H4 (cell line): ENCODE data around the gene MAP9. TPM values are rescaled to one million over a fixed set of nuclear protein-coding genes. Genes with fewer than 3 reads are reported as not detected.
"Not testable (repeated sequence)": the region's sequence is repeated elsewhere in the genome, so short reads cannot be mapped to it uniquely, and the experiment has no call there.

Experiments used
- DNase-seq: peaks from one replicate; pipeline ENCODE4 v3.0.0-alpha.2; 2015; ENCODE audit warnings: low spot score
- total RNA-seq: library from RNA; depleted of rRNA; stranded (reverse); fragments of >200 nt; shearing (Covaris generic); gene quantifications from 2 replicates; pipeline ENCODE4 v1.2.3, GENCODE V29; 2014; rRNA removed

MAP9 gene
- 9.9 and 15.2 TPM in 2 replicates for total RNA-seq

DNA sequence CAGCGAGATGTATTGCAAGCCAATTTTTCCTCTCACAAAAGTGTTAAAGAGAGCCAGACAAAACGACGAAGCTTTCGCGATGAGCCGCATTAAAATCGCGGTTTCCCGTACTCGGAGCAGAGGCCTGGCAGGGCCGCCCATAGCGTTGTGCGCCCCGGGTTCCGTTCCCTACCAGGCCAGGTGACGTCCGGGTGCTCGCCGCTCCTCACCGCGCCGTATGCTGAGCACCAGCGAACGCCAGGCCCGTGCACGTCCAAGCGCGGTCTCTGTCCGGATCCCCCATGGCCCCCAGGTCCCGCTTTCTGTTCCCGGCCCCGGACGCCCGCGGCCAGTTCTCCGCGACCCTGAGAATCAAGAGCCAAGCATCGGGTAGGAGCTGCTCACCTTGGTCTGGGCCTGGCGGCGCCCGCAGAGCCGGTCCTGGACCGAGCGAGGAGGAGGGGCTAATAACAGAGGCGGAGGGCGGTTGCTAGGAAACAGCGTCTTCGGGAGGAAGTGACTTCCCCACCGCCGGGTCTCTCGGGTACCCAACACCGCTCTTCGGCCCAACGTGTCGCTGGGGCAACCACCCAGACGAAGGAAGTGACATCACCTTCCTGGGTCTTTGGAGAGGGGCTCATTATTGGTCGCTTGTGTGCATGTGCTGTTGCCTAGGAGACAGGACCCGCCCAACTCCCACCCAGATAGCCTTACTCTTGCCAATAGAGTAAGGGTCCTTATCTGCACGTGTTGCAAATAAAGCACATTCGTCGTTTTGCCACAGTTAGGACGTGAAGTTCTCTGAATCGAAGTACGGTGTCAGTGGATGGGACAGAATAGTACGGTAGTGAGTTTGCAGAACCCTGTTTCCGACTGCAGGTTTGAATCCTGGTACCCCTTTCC lies at the start of gene MAP9:
MAP9 (minus strand) TSS at position 579 of the 882 bp plus-strand sequence. CDS start 1,115 bp downstream, outside the sequence.
- peak; percentile 98 for DNase-seq

GRCh38 chr4:155424778-155425177 lies 48.0 kb upstream of the MAP9 start:
- DNase-seq, result not testable (repeated sequence)

DNA sequence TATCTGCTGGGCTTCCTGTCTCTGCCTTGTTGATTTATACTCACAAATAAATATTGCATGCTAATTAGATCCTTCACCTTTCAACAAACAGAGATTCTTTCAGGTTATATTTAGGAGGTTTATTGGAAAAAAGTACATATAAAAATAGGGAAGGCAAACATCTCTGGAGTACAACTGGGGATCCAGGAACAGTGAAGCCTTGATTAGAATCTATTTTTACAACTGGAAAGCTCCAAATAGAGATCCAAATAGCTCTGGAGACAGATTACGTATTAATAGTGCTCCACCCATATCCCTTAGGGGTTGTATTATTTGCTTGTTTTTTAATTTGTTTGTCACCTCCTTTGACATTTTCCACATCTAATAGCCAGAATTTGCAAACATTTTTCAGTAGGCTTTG lies 46.9 kb upstream of the MAP9 start:
- DNase-seq, result no peak

GRCh38 chr4:155419266-155419665 lies 42.5 kb upstream of the MAP9 start:
- DNase-seq, result peak; percentile 55

DNA sequence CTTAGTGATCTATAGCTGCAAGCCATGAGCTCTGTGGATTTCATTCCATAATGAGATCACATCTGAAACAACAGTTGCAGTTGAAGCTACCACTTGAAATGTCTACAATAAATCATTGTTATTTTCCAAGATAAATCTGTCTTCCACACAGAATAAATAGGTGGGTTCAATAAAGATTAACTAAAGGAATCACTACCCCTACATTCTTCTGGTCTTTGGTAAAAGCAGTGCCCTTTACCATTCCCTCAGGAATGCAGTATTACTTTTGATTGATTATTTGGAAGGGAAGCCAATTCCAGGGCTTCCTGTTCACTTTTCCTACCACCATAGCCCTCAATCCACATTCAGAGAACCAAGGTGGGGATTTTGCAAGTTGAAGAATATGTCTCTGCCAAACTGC lies 38.9 kb upstream of the MAP9 start:
- no peak for DNase-seq

DNA sequence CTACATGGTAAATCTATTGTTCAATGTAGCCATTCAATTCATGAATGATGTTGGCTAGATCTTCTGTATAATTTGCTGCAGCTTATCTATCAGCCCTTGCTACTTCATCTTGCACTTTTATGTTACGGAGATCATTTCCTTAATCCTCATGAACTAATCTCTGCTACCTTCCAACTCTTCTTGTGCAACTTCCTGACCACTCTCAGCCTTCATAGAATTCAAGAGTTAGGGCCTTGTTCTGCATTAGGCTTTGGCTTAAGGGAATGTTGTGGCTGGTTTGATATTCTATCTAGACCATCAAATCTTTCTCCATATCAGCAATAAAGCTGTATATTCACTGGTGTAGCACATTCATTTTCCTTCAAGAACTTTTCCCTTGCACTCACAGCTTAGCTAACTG lies 36.7 kb upstream of the MAP9 start:
- DNase-seq, result no peak

DNA sequence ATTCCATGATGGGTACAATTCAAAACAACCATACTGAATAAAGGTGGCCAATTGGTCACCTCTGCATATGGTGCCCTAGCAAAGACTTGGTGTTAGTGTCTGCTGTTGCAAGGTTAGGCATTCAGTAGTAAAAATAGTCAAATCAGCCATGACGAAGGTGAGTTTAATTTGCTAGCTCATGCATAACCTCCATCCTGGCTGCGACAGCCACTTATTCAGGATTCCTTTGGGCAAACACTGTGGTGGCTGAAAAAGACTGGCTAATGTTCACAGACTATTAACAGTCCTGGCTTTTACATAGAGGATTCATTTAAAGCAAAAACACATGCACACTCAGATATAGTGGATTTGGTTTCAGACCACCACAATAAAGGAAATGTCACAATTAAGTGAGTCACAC lies 34.8 kb upstream of the MAP9 start:
- no peak for DNase-seq

DNA sequence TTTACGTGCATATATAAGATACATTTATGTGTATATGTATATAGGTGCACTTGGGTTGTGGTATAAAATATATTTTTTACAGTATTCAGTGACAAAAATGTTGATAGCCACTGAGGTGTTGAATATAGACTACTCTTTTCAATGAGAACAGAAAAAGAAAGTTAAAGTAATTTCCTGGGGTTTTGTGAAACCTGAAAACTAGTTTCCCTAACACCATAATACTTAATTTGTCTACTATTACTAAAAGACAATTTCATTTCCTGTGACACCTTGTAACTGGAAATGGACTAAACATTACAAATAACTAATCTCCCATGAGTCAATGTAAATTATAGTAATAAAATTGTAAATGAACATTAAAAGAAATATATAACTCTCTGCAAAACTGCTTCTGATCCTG lies 32.0 kb upstream of the MAP9 start:
- DNase-seq, result no peak

- no peak for DNase-seq
Observed at GRCh38 chr4:155407480-155407879, 30.7 kb upstream of the MAP9 start.

DNA sequence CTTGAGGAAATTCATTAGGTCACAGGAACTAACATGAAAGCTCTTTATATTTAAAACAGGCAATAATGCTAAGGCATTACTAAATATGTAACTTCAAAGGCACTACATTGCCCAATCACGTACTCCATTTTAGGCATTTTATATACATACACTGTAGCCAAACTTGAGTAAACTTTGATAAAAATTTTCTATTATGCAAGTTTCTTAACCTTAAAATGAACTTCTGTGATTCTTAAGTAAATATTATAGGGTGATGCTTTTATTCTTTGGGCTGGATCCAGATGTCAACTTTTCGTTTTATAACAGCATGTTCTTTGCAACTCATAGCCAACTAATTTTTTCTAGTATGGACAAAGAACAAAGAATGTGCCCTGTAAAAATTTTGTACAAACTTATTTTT lies 28.3 kb upstream of the MAP9 start:
- no peak for DNase-seq

DNA sequence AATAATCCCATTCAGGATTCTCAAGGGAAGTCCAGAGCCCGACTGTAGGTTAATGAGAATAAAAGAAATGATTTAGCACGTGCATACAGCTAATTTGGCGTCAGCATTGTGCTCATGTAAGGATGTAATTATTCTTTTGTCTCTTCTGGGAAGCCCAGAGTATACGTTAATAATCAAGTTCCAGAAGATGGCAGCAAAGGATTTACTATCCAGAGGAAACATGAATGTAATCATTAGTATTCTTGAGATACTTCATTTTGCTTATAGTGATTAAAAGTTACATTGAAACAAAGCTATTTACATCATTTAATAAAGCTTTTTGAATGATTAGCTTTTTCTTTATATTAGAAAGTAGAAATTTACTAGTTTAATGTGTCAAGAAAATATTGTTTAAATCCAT lies 27.1 kb upstream of the MAP9 start:
- peak; percentile 71 for DNase-seq

DNA sequence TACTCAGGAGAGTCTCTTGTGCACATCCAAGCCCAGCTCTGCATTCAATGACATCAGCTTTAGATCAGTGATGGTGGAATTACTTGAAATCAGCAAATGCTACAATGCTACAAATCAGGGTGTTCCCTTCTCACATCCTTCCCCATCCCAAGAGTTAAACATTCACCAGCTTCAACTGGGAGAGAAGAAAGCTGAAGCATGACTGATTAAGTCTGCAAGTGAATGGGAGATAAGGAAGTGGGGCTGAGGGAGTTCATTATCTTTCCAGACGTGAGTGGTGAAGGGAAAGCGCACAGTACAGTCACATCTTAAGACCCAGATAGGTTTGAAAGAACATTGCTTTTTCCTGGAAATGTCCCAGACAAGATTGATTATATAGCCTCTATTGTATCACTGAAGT lies 26.2 kb upstream of the MAP9 start:
- DNase-seq, result no peak

DNA sequence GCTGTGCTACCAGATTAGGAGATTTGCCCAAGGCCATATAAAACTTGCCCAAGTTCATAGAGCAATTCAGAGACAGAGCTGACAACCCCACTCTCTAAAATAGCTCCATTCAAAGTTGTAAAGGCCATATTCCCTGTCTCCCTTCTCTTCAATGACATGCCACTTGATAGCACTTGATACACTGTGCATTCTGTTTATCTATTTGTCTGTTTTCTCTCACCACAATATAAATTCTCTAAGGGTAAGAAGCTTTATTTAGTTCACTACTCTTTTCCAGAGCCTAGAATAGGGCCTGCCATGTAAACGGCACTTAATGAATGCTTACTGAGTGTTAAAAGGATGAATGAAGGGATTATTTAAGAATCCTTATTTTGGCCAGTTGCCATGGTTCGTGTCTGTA lies 24.1 kb upstream of the MAP9 start:
- DNase-seq, result no peak

GRCh38 chr4:155399974-155400697 lies 23.4 kb upstream of the MAP9 start:
- no peak for DNase-seq

- DNase-seq, result peak; percentile 68
Observed at GRCh38 chr4:155392481-155393184, 15.9 kb upstream of the MAP9 start.

DNA sequence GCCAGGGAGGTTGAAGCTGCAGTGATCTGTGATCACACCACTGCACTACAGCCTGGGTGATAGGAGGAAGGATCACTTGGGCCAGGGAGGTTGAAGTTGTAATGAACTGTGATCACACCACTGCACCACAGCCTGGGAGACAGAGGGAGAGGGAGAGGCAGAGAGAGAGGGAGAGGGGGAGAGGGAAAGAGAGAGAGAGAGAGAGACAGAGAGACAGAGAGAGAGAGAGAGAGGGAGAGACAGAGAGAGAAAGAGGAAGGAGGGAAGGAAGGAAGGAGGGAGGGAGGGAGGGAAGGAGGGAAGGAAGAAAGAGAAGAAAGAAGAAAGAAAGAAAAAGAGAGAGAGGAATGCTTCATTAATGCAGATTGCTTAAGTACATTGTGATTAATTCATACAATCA lies 15.2 kb upstream of the MAP9 start:
- no peak for DNase-seq

GRCh38 chr4:155388162-155388561 lies 11.4 kb upstream of the MAP9 start:
- DNase-seq, result no peak

DNA sequence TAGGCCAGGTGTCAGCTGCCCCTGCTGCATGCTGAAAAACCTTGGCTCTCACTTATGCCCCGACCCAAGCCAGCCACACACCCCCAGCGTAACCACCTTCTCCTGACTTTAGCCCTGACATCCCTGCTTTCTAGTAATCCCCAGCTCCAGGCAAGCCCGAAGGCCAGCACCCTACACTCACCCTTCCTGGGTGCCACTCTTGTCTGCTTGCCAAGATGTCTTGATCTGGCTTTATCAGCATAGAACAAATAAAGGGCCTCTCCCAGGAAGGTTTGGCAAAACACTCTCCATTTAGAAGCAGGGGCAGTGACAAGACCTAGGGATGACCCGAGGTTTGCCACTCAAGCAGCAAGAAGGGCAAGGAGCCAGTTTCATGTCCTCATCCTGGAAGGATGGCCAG lies 6.8 kb upstream of the MAP9 start:
- DNase-seq, result no peak

GRCh38 chr4:155377276-155377675 lies 511 bp upstream of the MAP9 start:
- no peak for DNase-seq

GRCh38 chr4:155371432-155372043 lies 5.2 kb downstream of the MAP9 start:
- peak; percentile 25 for DNase-seq

DNA sequence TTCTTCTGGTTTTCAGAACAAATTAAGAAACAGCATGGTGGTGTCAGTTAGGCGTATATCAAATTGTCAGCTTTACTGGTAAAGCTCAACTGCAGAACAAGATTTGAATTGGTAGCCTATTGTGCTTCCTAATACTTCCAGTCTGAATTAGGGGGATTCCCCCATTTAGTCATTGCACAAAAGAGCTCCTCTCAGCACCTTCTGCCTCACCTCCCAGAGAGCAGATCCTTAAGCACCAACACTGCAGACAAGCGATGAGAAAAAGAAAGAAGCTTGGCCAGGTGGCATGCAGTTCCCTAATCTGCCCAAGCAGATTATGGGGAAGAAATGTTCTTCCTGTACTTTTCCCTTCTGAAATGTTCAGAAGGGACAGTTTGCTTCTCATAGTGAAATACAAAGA lies 9.2 kb downstream of the MAP9 start:
- DNase-seq, result no peak

DNA sequence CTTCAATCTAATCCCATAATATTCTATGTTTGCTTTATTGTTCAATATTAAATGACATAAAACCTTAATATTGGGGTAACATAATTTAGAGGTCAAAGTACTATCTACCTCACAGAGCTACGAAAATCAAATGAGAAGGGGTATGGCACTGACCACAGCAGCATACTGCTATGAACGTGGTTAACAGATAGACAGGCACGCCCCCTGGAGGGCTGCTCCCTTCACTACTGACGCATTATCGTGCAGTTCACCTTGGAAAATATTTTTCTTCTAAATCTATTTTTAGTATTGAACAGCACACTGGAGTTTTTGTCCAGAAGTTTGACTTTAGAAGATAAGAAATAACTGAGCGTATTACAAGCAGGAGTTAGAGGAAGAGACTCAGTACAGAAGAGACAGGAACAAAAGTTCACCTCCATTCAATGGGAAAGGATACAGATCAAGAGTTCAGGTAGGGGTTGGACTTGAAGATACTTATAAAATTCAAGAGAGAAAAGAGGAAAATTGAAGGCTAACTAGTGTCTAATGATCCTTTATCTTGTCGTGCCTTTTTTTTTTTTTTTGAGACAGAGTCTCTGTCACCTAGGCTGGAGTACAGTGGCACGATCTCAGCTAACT lies 22.7 kb downstream of the MAP9 start:
- peak; percentile 32 for DNase-seq
